ENCODE data around the gene LRRC8A.
"Not testable (repeated sequence)": the region's sequence is repeated elsewhere in the genome, so short reads cannot be mapped to it uniquely, and the experiment has no call there.

The LRRC8A gene

DNA sequence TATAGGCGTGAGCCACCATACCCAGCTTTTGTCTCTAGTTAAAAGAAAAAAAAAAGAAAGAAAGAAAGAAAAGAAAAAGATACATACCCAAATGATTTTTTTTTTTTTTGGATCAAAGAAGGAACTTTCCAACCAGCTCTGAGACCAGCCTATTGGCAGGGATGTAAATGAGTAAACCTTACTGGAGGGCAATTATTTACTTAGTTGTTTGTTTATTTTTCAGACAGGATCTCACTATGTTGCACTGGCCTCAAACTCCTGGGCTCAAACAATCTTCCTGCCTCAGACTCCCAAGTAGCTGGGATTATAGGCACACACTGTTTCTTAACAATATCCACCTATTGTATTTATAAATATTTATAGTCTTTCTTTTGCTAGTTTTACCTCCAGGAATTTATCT lies 41.4 kb upstream of the LRRC8A start:
- peaks cover 23% of the 10 kb centered on the region for H3K4me1 Mint-ChIP-seq
- H3K27me3 Mint-ChIP-seq (ENCODE audit: low read depth, poor library complexity) = peaks cover 5% of the 10 kb centered on the region
- no peaks in the 10 kb centered on the region for H3K9me3 Mint-ChIP-seq

DNA sequence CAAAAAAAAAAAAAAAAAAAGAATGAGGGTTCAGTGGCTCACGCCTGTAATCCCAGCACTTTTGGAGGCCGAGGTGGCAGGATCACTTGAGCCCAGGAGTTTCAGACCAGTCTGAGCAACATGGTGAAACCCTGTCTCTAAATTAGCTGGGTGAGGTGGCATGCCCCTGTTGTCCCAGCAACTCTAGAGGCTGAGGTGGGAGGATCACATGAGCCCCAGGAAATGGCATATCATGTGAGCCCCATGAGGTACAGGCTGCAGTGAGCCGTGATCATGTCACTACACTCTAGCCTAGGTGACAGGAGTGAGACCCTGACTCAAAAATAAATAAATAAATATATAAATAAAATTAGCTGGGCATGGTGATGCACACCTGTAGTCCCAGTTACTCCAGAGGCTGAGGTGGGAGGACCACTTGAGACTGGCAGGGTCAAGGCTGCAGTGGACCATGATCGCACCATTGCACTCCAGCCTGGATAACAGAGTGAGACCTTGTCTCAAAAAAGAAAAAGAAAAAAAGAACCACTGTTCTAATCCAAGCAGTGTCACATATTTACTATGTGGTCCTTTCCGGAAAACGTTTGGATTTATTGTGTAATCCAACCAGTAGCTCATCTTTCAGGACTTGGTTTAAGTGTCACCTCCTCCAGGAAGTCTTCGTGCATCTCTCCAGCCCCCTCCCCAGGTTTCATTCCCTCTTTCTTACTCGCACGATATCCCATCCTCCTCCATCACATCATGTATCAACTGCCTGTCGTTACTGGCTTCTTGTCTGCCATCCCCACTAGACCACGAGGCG lies 40.0 kb upstream of the LRRC8A start:
- no peak for DNase-seq
- Mint-ChIP-seq H3K9me3 (no peaks in the 10 kb centered on the region), H3K27me3 (ENCODE audit: low read depth, poor library complexity) (peaks cover 5% of the 10 kb centered on the region), H3K4me3 (no peak overlapping the region), H3K4me1 (peaks cover 26% of the 10 kb centered on the region), H3K36me3 (ENCODE audit: low read depth) (peaks cover 31% of the 10 kb centered on the region), H3K27ac (peak overlapping the region; percentile 78)
- no peak for TF ChIP-seq CTCF (IDR thresholded peaks at IDR 0.05)

More for the DNA sequence above, 41.4 kb upstream of the LRRC8A start:
- DNase-seq = no peak
- Mint-ChIP-seq H3K4me3 (no peak overlapping the region), H3K36me3 (ENCODE audit: low read depth) (peaks cover 31% of the 10 kb centered on the region), H3K27ac (no peak overlapping the region)
- TF ChIP-seq CTCF (IDR thresholded peaks at IDR 0.05) = no peak

- not testable (repeated sequence) for H3K4me3 Mint-ChIP-seq; H3K27me3 Mint-ChIP-seq (ENCODE audit: low read depth, poor library complexity); H3K9me3 Mint-ChIP-seq; DNase-seq
- peaks cover 21% of the 10 kb centered on the region for H3K4me1 Mint-ChIP-seq
- H3K27ac Mint-ChIP-seq = peak overlapping the region; percentile 80
- H3K36me3 Mint-ChIP-seq (ENCODE audit: low read depth) = peaks cover 34% of the 10 kb centered on the region
Observed at GRCh38 chr9:128843171-128843570, 38.8 kb upstream of the LRRC8A start.

DNA sequence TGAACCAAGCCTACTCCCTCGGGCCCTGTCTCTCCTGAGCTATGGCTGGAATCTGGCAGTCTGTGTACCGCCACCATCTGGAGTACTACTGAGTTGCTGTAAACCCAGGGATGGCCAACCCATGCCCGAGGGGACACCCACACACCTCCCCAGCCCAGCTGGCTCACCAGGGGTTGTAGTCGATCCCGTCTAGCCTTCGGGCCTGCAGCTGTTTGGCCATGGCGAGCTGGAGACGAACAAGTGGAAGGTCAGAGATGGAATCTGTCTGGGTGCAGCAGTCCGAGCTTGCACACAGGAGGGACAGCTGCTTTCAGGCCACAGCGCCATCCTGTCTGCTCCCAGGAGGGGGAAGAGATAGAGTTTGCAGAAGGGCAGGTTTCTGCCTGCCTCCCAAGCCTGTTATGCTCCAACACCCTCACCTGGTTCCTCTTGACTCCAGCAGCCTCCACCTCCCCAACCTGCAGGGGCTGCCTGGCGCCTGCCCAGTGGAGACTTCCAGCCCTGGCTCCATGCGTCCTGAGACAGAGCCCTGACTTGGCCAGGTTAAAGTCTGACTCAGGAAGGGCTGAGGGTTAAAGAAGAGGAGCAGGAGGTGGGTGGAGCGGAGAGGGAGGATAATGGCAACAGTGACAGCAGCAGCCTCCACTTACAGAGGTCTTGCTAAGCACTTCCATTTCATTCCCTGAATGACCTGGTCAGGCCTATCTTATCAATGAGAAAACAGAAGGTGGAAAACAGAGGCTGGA lies 36.6 kb upstream of the LRRC8A start:
- peak overlapping the region; percentile 75 for H3K27ac Mint-ChIP-seq
- no peak overlapping the region for H3K4me3 Mint-ChIP-seq
- H3K9me3 Mint-ChIP-seq = peaks cover 22% of the 10 kb centered on the region
- peaks cover 14% of the 10 kb centered on the region for H3K4me1 Mint-ChIP-seq
- H3K27me3 Mint-ChIP-seq (ENCODE audit: low read depth, poor library complexity) = peaks cover 3% of the 10 kb centered on the region
- no peak for DNase-seq
- H3K36me3 Mint-ChIP-seq (ENCODE audit: low read depth) = peaks cover 34% of the 10 kb centered on the region
- no peak for TF ChIP-seq CTCF (IDR thresholded peaks at IDR 0.05)

- Mint-ChIP-seq H3K27me3 (ENCODE audit: low read depth, poor library complexity) (peaks cover 3% of the 10 kb centered on the region), H3K4me3 (no peak overlapping the region), H3K27ac (no peak overlapping the region), H3K9me3 (peaks cover 35% of the 10 kb centered on the region), H3K4me1 (peaks cover 14% of the 10 kb centered on the region), H3K36me3 (ENCODE audit: low read depth) (peaks cover 41% of the 10 kb centered on the region)
- TF ChIP-seq CTCF (IDR thresholded peaks at IDR 0.05) = no peak
- no peak for DNase-seq
Observed at GRCh38 chr9:128846680-128847030, 35.3 kb upstream of the LRRC8A start.

DNA sequence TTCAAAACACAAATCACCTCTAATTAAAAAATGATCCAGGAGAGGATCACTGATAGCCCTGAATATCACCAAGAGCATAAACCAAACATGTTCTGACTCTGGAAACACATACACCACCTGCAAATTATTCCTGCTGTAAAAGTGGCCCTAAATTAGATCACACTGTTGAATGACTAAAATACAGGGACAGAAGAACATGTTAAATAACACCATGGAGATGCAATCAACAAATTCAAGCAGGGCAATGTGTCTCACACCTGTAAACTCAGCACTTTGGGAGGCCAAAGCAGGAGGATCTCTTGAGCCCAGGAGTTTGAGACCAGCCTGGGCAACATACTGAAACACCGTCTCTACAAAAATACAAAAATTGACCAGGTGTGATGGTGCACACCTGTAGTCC lies 34.1 kb upstream of the LRRC8A start:
- Mint-ChIP-seq H3K27ac (no peak overlapping the region), H3K27me3 (ENCODE audit: low read depth, poor library complexity) (peaks cover 3% of the 10 kb centered on the region), H3K4me3 (no peak overlapping the region)

GRCh38 chr9:128851024-128851423 lies 30.9 kb upstream of the LRRC8A start:
- H3K27me3 Mint-ChIP-seq (ENCODE audit: low read depth, poor library complexity) = not testable (repeated sequence)

More for the DNA sequence above, 34.1 kb upstream of the LRRC8A start:
- H3K36me3 Mint-ChIP-seq (ENCODE audit: low read depth) = peaks cover 35% of the 10 kb centered on the region
- no peak for TF ChIP-seq CTCF (IDR thresholded peaks at IDR 0.05)
- peaks cover 9% of the 10 kb centered on the region for H3K4me1 Mint-ChIP-seq
- H3K9me3 Mint-ChIP-seq = peaks cover 35% of the 10 kb centered on the region
- no peak for DNase-seq

More at GRCh38 chr9:128851024-128851423, 30.9 kb upstream of the LRRC8A start:
- H3K4me3 Mint-ChIP-seq, DNase-seq, H3K27ac Mint-ChIP-seq, H3K4me1 Mint-ChIP-seq: not testable (repeated sequence)
- Mint-ChIP-seq H3K36me3 (ENCODE audit: low read depth) (peaks cover 30% of the 10 kb centered on the region), H3K9me3 (peaks cover 35% of the 10 kb centered on the region)

Measured in nephron progenitor cell (in vitro differentiated cells).